HTR-8/SVneo (cell line): Measurements from ENCODE around the gene OGFOD2.
A peak's percentile ranks its signal among the peaks of the same experiment; 100 is the strongest.

Source experiments
- DNase-seq: peaks from one replicate; pipeline ENCODE4 v3.0.0; 2011; ENCODE audit warnings: low spot score, mixed read lengths; ENCODE audit not compliant: insufficient read length
- FAIRE-seq: peaks from 2 replicates; lab custom pipeline; 2011; peaks lifted over from hg19 to GRCh38; lab: Jason Lieb, UNC

Gene OGFOD2

DNA sequence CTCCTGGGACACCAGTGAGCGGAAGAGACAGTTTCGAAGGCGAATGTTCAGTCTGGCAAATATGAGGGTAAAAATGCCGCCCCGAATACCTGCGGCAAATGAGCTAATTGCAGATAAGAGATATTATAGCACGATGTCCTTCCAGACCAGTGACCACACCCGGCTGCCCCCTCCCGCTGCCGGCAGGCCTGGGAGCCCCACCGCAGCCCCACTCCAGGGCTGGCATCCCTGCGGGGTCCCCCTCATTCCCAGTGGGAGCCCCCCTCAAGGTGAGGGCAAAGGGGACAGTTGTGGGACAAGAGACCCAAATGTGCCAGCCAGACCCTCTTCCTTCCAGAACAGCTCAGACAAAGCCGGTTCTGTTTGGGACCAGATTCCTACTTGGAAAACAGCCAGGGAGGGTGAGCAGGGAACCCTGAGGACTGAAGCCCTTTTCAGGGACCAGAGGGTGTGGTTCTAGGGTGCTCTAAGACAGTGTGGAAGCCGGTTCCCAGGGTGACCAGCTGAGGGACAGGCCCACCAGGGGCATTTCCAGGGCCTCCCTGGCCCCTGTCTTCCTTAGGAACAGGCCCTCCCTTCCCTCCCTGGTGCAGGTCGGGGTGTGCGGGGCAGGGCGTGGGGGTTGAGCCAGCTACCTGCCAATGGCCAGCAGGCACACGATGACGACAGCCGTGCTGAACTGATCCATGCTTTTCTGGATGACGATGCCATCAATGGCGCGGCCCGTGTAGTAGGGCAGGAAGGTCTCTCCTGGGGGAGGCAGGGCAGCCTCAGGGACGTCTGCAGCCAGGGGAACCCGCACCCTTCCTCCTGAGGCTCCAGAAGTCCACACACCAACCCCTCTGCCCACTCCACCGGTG is 25.0 kb upstream of the OGFOD2 start:
- no peak for FAIRE-seq
- no peak for DNase-seq

DNA sequence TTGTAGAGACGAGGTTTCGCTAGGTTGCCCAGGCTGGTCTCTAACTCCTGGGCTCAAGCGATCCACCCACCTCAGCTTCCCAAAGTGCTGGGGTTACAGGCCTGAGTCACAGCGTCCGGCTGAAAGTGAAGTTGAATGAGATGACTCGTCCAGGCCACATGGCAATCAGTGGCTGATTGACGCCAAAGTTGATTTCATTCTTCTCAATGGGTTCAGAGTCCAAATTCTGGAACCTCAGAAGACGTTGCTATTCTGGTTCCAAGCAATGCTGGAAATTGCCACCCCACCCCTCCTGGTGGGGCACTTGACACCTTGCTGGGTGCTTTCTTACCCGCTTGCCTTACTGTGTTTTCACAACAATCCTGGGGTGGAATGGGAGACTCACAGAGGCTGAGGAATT is 23.6 kb upstream of the OGFOD2 start:
- FAIRE-seq (no peak), DNase-seq (no peak)

DNA sequence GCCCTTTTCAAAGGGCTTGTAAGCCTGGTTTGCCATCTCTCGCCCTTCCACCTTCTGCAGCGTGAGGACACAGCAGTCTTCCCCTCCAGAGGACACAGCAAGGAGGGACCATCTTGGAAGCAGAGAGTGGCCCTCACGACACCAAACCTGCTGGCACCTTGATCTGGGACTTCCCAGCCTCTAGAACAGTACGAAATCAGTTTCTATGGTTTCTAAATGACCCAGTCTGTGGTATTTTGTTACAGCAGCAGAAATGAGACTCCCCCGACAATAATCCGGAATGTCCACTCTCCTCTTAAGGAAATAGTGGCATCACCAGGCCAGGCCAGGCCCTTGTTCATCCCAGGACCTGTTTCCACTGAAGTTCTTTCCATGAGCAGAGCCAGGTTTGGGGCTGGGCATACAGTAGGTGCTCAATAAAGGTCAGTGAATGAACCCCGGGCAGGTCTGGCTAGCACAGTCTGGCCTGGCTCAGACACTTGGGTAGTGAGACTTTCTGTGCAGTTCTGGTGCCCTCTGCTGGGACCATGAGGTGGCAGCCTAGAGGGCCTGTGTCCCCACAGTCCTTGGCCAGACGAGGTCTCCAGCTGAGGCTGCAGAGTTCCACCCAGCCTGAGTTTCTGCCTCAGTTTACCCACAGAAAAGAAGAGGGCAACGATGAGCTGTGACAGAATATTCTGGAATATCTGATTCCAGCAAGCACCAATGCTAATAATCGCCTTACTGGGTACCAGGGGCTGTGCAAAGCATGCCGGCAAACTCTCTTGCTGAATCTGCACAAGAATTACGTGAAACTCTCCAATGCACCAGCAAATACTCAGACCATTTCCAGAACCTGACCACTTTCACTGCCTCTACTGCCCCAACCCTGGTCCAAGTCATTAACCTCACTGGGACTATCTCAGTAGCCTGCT is 22.8 kb upstream of the OGFOD2 start:
- FAIRE-seq, result no peak

DNA sequence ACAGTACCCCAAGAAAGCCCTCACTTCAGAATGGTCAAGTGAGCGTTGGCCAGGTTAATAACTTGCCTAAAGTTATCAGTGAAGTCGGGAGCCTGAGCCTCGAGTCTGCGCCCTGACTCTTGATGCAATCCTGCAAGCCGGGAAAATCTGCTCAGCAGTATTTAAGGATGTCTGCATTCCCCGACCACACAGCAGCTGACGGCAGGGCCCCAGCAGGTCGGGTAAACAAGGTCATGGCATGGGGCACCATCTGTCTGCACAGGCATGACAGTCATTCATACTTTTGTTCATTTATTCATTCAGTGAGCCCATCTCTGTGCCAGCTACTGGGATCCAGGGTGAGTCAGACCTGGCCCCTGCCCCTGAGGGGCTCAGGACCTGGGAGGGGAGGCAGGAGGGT is 19.9 kb upstream of the OGFOD2 start:
- DNase-seq (no peak), FAIRE-seq (no peak)

More for the DNA sequence above, 22.8 kb upstream of the OGFOD2 start:
- DNase-seq, result peak; percentile 77

DNA sequence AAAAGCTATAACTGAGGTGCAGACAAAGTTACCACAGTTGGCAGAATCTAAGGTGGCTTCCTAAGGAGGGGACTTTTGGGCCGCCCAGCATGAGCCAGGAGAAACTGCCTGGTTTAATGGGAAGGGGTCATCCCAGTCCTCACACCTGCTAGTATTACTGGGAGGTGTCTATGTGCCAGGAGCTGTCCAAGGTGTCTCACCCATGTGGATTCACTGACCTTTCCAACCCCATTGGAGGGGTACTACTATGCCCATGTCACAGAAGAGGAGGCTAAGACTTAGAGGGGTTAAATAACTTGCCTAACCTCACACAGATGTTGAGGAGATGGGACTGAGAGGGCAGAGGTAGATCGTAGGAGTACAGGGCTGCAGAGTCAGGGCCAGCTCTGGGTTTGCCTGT is 19.0 kb upstream of the OGFOD2 start:
- DNase-seq, result no peak
- no peak for FAIRE-seq

DNA sequence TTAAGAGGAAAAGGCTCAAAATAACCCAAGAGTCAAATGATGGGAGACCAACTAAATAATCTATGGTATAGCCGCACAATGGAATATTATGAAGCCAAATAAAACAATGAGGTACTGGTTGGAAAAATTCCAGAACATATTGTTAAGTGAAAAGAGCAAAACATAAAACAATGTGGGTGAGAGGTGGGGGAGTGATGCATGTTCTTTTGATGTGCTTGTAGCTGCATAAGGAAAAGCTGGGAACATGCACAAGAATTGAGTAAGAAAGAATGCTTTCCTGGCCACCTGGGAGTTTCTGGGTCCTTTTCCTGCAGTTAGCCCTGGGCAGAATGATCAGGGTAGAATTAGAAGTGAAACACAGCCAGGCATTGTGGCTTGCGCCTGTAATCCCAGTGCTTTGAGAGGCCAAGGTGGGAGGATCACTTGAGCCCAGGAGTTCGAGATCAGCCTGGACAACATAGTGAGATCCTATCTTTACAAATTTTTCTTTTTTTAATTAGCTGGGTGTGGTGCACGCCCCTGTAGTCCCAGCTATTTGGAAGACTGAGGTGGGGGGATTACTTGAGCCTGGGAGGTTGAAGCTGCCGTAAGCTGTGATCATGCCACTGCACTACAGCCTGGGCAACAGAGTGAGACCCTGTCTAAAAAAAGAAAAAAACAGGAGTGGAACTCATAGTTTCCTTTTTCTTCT is 16.7 kb upstream of the OGFOD2 start:
- FAIRE-seq (no peak), DNase-seq (no peak)

DNA sequence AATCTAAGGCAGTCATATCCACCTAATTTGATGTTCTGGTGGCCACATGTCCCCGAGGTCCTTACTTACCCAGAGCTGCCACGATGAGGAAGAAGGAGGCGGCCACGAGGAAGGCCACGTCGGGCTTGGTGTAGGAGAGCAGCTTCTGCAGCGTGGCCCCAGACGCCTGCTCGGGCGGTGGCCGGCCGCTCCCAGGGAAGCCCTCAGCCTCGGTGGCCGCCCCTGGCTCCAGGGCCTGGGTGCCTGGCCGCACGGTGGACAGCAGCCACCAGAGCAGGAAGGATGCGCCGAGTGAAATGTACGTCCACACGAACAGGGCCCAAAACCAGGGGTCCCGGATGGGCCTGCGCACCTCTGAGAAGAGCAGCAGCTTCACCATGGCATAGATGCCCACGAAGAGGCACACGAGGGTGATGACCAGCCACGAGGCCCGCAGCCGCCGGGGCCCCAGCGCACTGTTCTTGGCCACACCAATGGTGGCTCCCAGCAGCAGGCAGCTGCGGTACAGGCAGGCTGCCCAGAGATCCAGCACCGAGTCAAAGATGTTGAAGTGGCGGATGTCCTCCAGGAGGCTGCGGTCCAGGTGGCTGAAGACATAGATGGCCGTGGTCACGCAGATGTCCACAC is 15.4 kb upstream of the OGFOD2 start:
- peak; percentile 38 for FAIRE-seq

DNA sequence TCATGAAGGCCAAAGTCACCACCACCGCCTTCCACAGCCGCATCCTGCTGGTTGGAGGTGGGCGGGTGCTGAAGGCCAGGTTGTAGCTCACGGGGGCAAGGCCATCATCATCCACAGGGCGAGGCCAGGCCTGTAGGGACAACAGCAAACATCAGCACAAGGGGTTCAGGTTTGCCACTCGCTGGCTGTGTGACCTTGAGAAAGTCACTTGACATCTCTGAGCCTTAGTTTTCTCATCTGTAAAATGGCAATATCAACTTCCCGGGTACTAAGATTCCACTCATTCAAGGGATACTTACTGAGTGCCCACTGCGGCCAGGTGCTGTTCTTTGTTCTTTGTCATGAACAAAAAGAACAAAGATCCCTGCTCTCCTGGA is 14.9 kb upstream of the OGFOD2 start:
- DNase-seq, result no peak
- FAIRE-seq, result no peak

More for the DNA sequence above, 15.4 kb upstream of the OGFOD2 start:
- no peak for DNase-seq

DNA sequence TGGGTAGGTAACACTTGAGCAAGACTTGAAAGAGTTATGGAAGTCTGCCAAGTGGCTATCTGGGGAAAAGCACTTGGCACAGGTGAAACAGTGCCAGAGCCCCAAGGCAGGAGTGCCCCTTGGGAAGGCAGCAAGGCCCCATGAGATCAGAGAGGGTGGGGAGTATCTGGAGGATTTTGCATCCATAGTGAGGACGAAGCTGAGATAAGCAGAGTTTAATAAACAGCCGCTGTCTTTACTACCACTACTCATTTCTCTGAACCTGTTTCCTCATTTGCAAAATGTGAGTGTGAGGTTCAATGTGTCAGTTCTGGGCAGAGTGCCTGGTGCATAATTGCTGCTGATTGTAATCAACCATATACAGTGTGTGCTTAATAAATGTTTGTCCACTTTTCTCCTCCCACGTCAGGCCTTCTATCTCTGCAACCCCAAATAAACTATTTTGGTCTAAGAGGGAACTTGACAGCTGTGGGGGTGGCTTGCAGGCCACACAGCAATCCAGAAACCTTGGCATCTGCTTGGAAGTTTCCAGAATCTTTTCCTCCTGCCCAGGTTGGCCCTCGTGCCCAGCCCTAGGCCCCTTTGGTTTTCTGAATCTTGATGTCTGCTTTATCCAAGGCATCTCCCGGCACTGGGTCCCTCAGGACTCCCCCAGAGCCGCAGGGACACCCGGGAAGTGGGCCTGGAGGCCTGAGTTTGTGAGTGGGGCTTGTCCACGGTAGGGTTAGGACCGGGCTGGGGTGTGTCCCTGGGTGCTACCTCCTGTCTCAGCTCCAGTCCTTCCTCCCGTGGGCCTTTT is 13.3 kb upstream of the OGFOD2 start:
- FAIRE-seq, result no peak
- DNase-seq, result no peak

DNA sequence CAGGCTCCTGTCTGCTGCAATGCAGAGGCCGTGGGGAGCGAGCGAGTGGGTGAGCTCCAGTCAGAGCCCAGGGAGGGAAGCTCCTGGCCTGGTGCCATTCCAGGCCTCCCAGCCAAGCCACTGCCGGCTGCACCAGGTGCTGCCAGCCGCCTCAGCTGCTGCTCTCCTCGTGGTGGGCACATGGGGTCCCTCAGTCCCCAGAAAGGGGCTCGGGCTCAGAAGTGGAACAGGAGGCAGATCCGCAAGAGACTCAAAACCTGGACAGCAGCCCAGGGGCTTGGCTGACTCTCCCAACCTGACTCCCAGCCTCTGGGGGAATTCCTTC is 11.1 kb upstream of the OGFOD2 start:
- no peak for DNase-seq
- FAIRE-seq, result no peak

DNA sequence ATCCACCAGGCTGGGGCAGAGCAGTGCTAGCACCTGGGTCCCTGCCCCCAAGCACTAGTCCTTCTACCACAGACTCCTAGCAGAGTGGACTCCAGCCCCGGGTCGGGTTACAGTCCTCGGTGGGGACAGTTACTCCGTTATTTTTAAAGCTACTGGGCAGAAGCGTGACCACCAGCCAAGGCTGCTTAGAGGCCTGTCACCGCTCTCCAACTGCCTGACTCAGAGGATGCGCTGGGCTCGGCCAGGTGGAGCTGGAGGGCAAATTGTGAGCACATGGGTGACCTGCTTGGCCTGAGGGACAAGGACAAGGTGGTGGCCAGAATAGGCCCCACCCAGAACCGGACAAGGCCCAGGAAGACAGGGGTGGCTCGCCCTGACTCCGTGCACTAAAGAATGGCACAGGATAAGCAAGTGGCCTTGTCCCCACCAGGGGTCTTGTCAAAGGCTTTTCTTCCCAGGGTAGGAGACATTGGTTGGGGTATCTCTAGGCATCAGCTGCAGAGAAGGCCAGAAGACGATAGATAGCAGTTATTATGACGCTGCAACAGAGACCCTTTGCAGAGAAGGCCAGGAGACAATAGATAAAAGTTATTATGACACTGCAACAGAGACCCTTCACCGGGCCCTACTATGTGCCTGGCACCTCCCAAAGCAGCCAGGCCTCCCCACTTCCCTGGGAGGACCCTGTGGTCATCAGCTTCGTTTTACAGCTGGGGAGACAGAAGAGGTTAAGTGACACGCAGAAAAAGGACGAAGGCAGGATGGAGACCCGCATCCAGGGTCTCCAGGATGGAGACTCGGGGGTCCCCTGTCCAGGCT is 10.4 kb upstream of the OGFOD2 start:
- FAIRE-seq, result no peak
- no peak for DNase-seq

DNA sequence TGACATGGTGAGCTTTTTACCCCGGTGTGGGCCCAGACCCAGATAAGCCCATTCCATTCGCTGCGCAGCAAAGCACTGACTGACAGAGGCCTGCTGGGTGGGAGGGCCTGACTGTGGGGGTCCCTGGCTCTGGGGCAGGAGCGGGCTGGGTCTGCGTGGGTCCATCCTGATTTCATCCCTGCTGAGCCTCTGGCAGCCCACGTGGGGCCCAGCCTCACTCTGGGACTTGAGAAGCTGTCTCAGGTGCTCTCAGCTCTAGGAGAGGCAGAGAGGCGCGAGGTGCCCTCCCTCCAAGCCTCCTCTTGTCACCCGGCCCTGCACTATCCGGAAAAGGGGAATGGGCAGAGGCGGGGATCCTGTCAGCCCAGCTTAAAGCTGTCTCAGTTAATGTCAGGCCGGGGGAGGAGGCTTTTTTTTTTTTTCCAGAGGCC is 9.7 kb upstream of the OGFOD2 start:
- FAIRE-seq, result no peak

DNA sequence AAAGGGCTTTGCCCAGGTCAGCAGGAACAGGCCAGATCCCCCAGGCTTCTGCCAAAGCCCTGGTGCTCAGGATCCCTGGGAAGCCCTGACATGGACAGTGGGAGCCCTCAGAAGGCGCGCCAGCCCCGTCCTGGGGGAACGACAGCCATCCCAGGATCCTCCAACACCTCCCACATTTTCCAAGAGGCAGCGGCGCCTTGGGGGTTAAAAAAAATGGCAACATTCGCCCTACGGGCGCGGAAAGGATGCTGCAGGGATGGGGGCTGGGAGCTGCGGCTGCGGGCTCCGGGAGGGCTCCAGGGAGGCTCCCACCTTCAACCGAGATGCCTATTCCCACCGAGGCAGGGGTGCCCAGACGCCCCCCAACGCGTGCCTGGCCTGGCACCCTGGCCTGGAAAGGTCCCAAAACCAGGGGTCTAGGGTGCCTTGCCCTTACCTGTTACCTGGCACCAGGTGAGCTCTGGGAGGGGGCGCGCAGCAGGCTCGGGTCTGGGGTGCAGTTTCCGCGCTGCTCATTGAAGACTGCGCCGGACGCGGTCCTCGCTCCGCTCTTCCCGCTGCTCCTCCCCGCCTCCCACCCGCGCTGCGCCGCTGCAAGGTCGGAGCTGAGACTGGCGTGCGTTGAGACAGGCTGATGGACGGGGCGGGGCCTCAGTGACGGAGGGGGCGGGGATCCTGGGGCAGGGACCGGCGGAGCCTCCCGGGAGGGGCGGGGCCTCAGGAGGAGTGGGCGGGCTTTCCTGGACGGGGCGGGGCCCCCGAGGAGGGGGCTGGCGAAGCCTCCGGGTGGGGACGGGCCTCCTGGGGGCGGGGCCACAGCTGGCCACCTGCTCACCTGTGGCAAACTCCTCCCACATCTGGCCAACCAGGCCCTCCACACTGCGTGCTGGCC is 8.9 kb upstream of the OGFOD2 start, which contains the start of gene ABCB9:
ABCB9 (minus strand) TSS at position 613 of the 892 bp plus-strand sequence. CDS start 6,228 bp downstream, outside the sequence.
- FAIRE-seq, result peak; percentile 96

More for the DNA sequence above, 9.7 kb upstream of the OGFOD2 start:
- no peak for DNase-seq

DNA sequence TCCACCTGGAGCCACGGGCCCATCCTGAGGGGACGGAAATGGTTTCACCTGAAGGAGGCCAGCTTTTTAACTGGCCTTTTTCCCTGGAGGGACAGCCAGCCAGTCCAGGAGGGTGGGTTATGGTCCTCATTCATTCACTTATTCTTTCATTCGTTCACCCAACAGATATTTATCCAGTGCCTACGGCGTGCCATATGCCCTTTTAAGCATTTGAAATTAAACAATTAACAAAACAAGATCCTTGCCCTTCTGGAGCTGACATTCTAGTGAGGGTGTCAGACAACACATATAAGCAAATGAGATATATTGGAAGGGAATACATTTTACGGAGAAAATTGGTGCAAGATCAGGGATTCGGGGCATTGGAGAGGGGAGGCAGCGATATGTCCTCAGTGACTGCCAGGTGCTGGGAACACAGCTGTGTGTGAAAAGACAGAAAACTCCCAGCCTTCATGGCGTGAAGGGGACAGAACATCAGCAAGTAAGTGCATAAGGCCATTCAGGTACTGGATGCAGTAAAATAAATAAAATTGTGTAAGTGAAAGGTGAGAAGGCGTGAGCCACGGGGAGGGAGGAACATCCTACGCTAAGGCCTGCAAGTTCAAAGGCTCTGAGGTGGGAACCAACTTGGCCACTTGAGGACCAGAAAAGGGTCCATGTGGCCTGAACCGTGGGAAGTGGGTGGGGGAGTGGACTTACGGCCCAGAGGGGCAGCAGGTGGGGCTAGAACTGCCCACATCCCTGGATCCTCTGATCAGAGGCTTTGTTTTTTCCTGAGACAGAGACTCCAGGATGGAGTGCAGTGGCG is 8.1 kb upstream of the OGFOD2 start:
- no peak for FAIRE-seq
- DNase-seq, result no peak

More for the DNA sequence above, 8.9 kb upstream of the OGFOD2 start, which contains the start of gene ABCB9:
- DNase-seq, result peak; percentile 96

DNA sequence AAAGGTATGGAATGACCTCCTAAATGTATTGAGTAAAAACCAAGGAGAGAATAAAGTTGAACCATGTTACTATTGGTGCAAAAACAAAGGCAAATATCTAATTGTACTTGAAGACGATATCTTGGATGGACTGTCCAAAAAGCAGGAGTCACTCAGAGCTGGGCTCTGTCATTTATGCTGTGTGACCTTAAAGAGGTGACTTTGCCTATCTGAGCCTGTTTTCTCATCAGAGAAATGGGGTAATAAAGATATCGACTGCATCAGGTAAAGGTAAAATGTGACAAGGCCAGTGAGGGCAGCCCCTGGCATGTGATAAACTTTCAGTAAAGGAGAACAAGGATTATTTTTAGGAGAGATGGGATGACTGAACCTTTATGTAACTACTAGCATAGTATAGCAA is 6.9 kb upstream of the OGFOD2 start:
- FAIRE-seq (no peak), DNase-seq (no peak)

DNA sequence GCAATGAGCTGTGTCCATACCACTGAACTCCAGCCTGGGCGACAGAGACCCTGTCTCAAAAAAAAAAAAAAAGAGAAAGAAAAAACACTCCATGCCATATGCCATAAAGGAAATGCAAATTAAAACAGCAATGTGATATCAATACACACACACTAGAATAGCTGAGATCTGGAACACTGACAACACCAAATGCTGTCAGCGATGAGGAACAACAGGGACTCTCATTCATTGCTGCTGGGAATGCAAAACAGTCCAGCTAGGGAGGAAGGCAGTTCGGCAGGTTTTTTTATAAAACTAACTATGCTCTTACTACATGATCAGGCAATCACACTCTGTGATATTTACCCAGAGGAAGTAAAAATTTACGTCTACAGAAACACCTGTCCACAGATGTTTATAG is 5.4 kb upstream of the OGFOD2 start:
- FAIRE-seq (no peak), DNase-seq (no peak)
